Gastrocnemius medialis (tissue), 4 donors: ENCODE measurements around the gene PXK.

Source experiments
- POLR2A ChIP-seq, 2 donors: fragments of 450-650 bp; IDR thresholded peaks; one replicate each; pipeline ENCODE4 v1.6.1; 2017; ENCODE audit warnings: antibody characterized with exemption in 2 of 2, mild to moderate bottlenecking in 2 of 2, moderate library complexity in 2 of 2
- TF ChIP-seq, protein P1 (sequence below), 5 experiments: fragments of 450-650 bp in 3 of 5; fragments of 200-600 bp in 2 of 5; sonication (generic) in 2 of 5; IDR thresholded peaks in 4 of 5; conservative IDR thresholded peaks in 1 of 5; 1 replicate in 4 of 5; 2 replicates in 1 of 5; pipeline ENCODE4 v1.5.1; 2016 to 2019; ENCODE audit warnings: antibody characterized with exemption in 5 of 5, mild to moderate bottlenecking in 3 of 5, moderate library complexity in 3 of 5

DNA sequence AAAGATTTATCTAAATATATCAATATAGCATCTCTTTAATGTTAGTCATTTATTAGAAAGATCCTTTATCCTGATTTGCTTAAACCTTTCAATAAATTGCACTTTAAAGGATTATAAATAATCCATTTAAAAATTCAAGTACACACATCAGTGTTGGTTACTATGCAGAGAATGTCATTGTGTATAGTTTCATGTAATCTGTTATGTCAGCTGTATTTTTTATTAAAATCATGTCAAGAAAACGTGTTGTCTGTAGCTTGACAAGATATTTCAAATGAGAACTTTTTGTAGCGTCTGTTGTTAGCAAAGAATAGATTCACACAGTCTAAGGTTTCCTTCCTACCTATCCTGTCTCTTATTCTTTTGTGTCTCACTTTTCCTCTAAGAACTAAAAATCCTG is 93.1 kb downstream of the PXK start:
- TF ChIP-seq, protein P1, sequence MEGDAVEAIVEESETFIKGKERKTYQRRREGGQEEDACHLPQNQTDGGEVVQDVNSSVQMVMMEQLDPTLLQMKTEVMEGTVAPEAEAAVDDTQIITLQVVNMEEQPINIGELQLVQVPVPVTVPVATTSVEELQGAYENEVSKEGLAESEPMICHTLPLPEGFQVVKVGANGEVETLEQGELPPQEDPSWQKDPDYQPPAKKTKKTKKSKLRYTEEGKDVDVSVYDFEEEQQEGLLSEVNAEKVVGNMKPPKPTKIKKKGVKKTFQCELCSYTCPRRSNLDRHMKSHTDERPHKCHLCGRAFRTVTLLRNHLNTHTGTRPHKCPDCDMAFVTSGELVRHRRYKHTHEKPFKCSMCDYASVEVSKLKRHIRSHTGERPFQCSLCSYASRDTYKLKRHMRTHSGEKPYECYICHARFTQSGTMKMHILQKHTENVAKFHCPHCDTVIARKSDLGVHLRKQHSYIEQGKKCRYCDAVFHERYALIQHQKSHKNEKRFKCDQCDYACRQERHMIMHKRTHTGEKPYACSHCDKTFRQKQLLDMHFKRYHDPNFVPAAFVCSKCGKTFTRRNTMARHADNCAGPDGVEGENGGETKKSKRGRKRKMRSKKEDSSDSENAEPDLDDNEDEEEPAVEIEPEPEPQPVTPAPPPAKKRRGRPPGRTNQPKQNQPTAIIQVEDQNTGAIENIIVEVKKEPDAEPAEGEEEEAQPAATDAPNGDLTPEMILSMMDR (IDR thresholded peaks at IDR 0.05 in 4 of 5, conservative IDR thresholded peaks at IDR 0.05 in 1 of 5), result no peak
- TF ChIP-seq POLR2A (IDR thresholded peaks at IDR 0.05), result no peak
